Thyroid gland (tissue), 4 donors: ENCODE results near the gene ZNF556.
A peak's percentile ranks its signal among the peaks of the same experiment; 100 is the strongest.

Experiments
- CTCF ChIP-seq, 6 experiments: fragments of 200-600 bp in 3 of 6; fragments of 450-650 bp in 3 of 6; sonication (generic) in 3 of 6; IDR thresholded peaks; one replicate each; pipeline ENCODE4 v1.5.1; 2016 to 2019; ENCODE audit warnings: antibody characterized with exemption in 6 of 6, mild to moderate bottlenecking in 2 of 6, inconsistent platforms in 1 of 6, moderate library complexity in 1 of 6
- POLR2A ChIP-seq, 2 donors: fragments of 450-650 bp; IDR thresholded peaks; one replicate each; pipeline ENCODE4 v1.6.1; 2017; ENCODE audit warnings: antibody characterized with exemption in 2 of 2, mild to moderate bottlenecking in 2 of 2, moderate library complexity in 1 of 2

GRCh38 chr19:2840794-2841791 lies 26.0 kb upstream of the ZNF556 start, which contains the start of gene ZNF555:
- peak in 5 of 6 experiments; percentile 25 to 71 (median 57) for TF ChIP-seq CTCF (IDR thresholded peaks at IDR 0.05)
- TF ChIP-seq POLR2A (IDR thresholded peaks at IDR 0.05) = peak in 1 of 2 donors; percentile 75
